HepG2 (cell line): ENCODE results near the gene CRIM1. TPM values are rescaled to one million over a fixed set of nuclear protein-coding genes. Genes with fewer than 3 reads are reported as not detected.
A peak's percentile ranks its signal among the peaks of the same experiment; 100 is the strongest.

Source experiments
- ATAC-seq: fragments of 200-7000 bp; cut with Tn5 transposase; 3 replicates; pipeline ENCODE4 v1.9.1; 2020; ENCODE audit warnings: mild to moderate bottlenecking, moderate library complexity
- BruUV-seq: library from RNA; stranded (reverse); fragments of 400-500 nt; replicated peaks from 2 replicates; lab custom pipeline; 2021; lab: Mats Ljungman, UMichigan
- CTCF ChIA-PET: fragments of 300-600 bp; formaldehyde crosslinking; extraction: SDS; loops from one replicate; lab custom pipeline; 2021; ENCODE audit warnings: low total read pairs, inconsistent platforms, low intra/inter-chr PET ratio; lab: Yijun Ruan, JAX
- POLR2A ChIA-PET: fragments of 350-600 bp; sonication (Branson Sonifier 250); formaldehyde crosslinking; loops from one replicate; lab custom pipeline; 2020; ENCODE audit warnings: antibody characterized with exemption, inconsistent platforms; lab: Yijun Ruan, JAX
- DNase-seq: peaks from one replicate; pipeline ENCODE4 v3.0.0-alpha.2; 2015; ENCODE audit warnings: low spot score
- FAIRE-seq: peaks from 3 replicates; lab custom pipeline; 2011; peaks lifted over from hg19 to GRCh38; lab: Jason Lieb, UNC
- H2AFZ ChIP-seq: one replicate; pipeline ENCODE4 v1.6.1; 2011; ENCODE audit warnings: low read length, inconsistent platforms
- H3K27ac ChIP-seq: fragments of 300-600 bp; 3 replicates; pipeline ENCODE4 v1.8.0; 2011; ENCODE audit warnings: mixed run types, mild to moderate bottlenecking, mixed read lengths, low read length, inconsistent platforms; ENCODE audit not compliant: insufficient read depth; ENCODE audit errors: extremely low read length
- H3K27me3 ChIP-seq, 2 experiments: fragments of 200-600 bp in 1 of 2; 2 replicates in 1 of 2; 3 replicates in 1 of 2; pipeline versions ENCODE4 v1.6.0 to v1.8.0; 2011; ENCODE audit warnings: low read length in 2 of 2, mild to moderate bottlenecking in 2 of 2, moderate library complexity in 2 of 2, inconsistent platforms in 1 of 2; ENCODE audit not compliant: insufficient read depth in 2 of 2, control insufficient read depth in 1 of 2
- H3K36me3 ChIP-seq, 2 experiments: fragments of 200-600 bp in 1 of 2; replicated peaks in 1 of 2; 2 replicates in 1 of 2; 3 replicates in 1 of 2; pipeline versions ENCODE4 v1.5.1 to v1.8.0; 2011; ENCODE audit warnings: low read length in 2 of 2, inconsistent platforms in 1 of 2; ENCODE audit not compliant: insufficient read depth in 2 of 2, control insufficient read depth in 1 of 2
- H3K4me1 ChIP-seq: 2 replicates; pipeline ENCODE4 v1.5.1; 2012; ENCODE audit warnings: low read length, inconsistent platforms; ENCODE audit not compliant: insufficient read depth
- H3K4me2 ChIP-seq: 2 replicates; pipeline ENCODE4 v1.6.0; 2011; ENCODE audit warnings: low read depth, low read length, inconsistent platforms
- H3K4me3 ChIP-seq, 3 experiments: fragments of 200-600 bp in 1 of 3; sonication (generic), shearing (Covaris generic) in 1 of 3; replicated peaks in 1 of 3; 2 replicates each; pipeline ENCODE4 v1.5.1; 2011 to 2016; ENCODE audit warnings: low read length in 3 of 3, inconsistent platforms in 2 of 3, low read depth in 2 of 3, mild to moderate bottlenecking in 2 of 3, control low read depth in 1 of 3, mixed read lengths in 1 of 3; ENCODE audit not compliant: insufficient read depth in 1 of 3
- H3K79me2 ChIP-seq: one replicate; pipeline ENCODE4 v1.6.1; 2011; ENCODE audit warnings: low read length, inconsistent platforms; ENCODE audit not compliant: insufficient read depth
- H3K9ac ChIP-seq: 2 replicates; pipeline ENCODE4 v1.6.0; 2011; ENCODE audit warnings: mild to moderate bottlenecking, low read depth, low read length, inconsistent platforms; ENCODE audit not compliant: insufficient read depth
- H3K9me3 ChIP-seq: 2 replicates; pipeline ENCODE4 v1.5.1; 2012; ENCODE audit warnings: mild to moderate bottlenecking, low read length
- H4K20me1 ChIP-seq: 2 replicates; pipeline ENCODE4 v1.6.0; 2011; ENCODE audit warnings: inconsistent platforms, mild to moderate bottlenecking, low read length, moderate library complexity; ENCODE audit not compliant: insufficient read depth
- BRF2 ChIP-seq: sonication (generic); formaldehyde crosslinking; IDR thresholded peaks from 2 replicates; pipeline ENCODE4 v1.8.1; 2022; ENCODE audit warnings: mild to moderate bottlenecking, missing genetic modification reagents
- CC2D1A ChIP-seq: sonication (generic); formaldehyde crosslinking; IDR thresholded peaks from 2 replicates; pipeline ENCODE4 v1.8.1; 2023; ENCODE audit warnings: mild to moderate bottlenecking, missing genetic modification reagents
- GPN1 ChIP-seq: sonication (generic); formaldehyde crosslinking; IDR thresholded peaks from 2 replicates; pipeline ENCODE4 v1.5.1; 2020; ENCODE audit warnings: missing genetic modification reagents, borderline replicate concordance
- HOXA5 ChIP-seq: sonication (generic); formaldehyde crosslinking; IDR thresholded peaks from 2 replicates; pipeline ENCODE4 v1.4.0; 2020; ENCODE audit warnings: missing genetic modification reagents
- KDM5A ChIP-seq: fragments of 200-600 bp; sonication (generic); IDR thresholded peaks from 2 replicates; pipeline ENCODE4 v1.7.0; 2018; ENCODE audit warnings: antibody characterized with exemption, mild to moderate bottlenecking, low read length, borderline replicate concordance
- KDM5B ChIP-seq: sonication (generic); formaldehyde crosslinking; IDR thresholded peaks from 2 replicates; pipeline ENCODE4 v1.4.0; 2020; ENCODE audit warnings: missing genetic modification reagents, mild to moderate bottlenecking, borderline replicate concordance
- RARG ChIP-seq: sonication (generic); formaldehyde crosslinking; IDR thresholded peaks from 2 replicates; pipeline ENCODE4 v1.4.0; 2020; ENCODE audit warnings: low read depth, mild to moderate bottlenecking, missing genetic modification reagents
- ZBTB14 ChIP-seq: sonication (generic); formaldehyde crosslinking; IDR thresholded peaks from 2 replicates; pipeline ENCODE4 v1.4.0; 2020; ENCODE audit warnings: missing genetic modification reagents
- ZFAT ChIP-seq: sonication (generic); formaldehyde crosslinking; conservative IDR thresholded peaks from 2 replicates; pipeline ENCODE4 v1.8.1; 2023; ENCODE audit warnings: missing genetic modification reagents, inconsistent platforms
- ZFP1 ChIP-seq: IDR thresholded peaks from 2 replicates; pipeline ENCODE4 v1.6.1; 2016
- ZNF343 ChIP-seq: sonication (generic); formaldehyde crosslinking; IDR thresholded peaks from 2 replicates; pipeline ENCODE4 v1.4.0; 2020; ENCODE audit warnings: mild to moderate bottlenecking, missing genetic modification reagents
- WGBS: methylation state at CpG from one replicate; pipeline ENCODE4 v1.1.6; 2017; ENCODE audit warnings: low lambda C conversion rate; 5-methylcytosine and 5-hydroxymethylcytosine counted together
- in situ Hi-C: cut with HindIII; loops from 2 replicates; pipeline ENCODE4 v1.10.0; 2017; ENCODE audit warnings: low pct_unique_long_range_greater_than_20kb; ENCODE audit not compliant: extremely low pct_ligation_motif_present
- intact Hi-C: fragments of 100-400 bp; cut with micrococcal nuclease; formaldehyde crosslinking; loops from one replicate; pipeline ENCODE4 v1.10.0; 2022; ENCODE audit not compliant: unreplicated experiment
- polyA plus RNA-seq, 8 experiments: library from polyadenylated mRNA; depleted of rRNA in 3 of 8; stranded (reverse) in 7 of 8; unstranded in 1 of 8; fragments of >200 nt; fragmentation: Illumina TruSeq in 4 of 8; extraction: Trizol in 4 of 8; gene quantifications; 2 replicates each; pipeline versions ENCODE4 v1.2.1 to v1.2.3, GENCODE V29; 2011 to 2016; ENCODE audit warnings: low read depth in 4 of 8, missing spikeins in 1 of 8, mixed read lengths in 1 of 8; ENCODE audit not compliant: insufficient read depth in 1 of 8
- total RNA-seq, 5 experiments: library from RNA; depleted of rRNA; stranded (reverse); fragments of >200 nt; fragmentation: Illumina TruSeq; extraction: Trizol; gene quantifications; 2 replicates each; pipeline ENCODE4 v1.2.3, GENCODE V29; 2016; ENCODE audit warnings: low read depth in 1 of 5

CRIM1 gene
- total and polyA plus RNA-seq, 2 of the 13 experiments (the other 11 are each of a cell fraction or from before 2014, with no cell fraction given) = 39.1 to 69.9 TPM

GRCh38 chr2:36572054-36572718 lies 216.6 kb downstream of the CRIM1 start (continued):
- no peak for TF ChIP-seq ZBTB14
- TF ChIP-seq ZFP1 = no peak
- no peak for TF ChIP-seq ZNF343 (CRISPR knock-in tag)
- no peak for TF ChIP-seq KDM5A

- ATAC-seq (no peak), FAIRE-seq (no peak), DNase-seq (no peak)
- in situ Hi-C loops (no loop called here), intact Hi-C loops (no loop called here)
- Histone ChIP-seq H3K36me3 (peaks cover 2 to 44% of the 10 kb centered on the region in 2 experiments; a peak in 4 of 5 replicates), H3K4me3 (no peak overlapping the region), H4K20me1 (no peaks in the 10 kb centered on the region), H2AFZ (no peak overlapping the region), H3K9ac (no peak overlapping the region), H3K9me3 (no peaks in the 10 kb centered on the region), H3K79me2 (no peaks in the 10 kb centered on the region), H3K4me1 (no peaks in the 10 kb centered on the region), H3K27ac (no peak overlapping the region), H3K4me2 (no peak overlapping the region), H3K27me3 (no peaks in the 10 kb centered on the region)
- POLR2A ChIA-PET = no interaction called here
- TF ChIP-seq HOXA5 (CRISPR knock-in tag) = no peak
- no peak for TF ChIP-seq ZFAT (CRISPR knock-in tag)
- TF ChIP-seq CC2D1A (CRISPR knock-in tag) = no peak
- no peak for TF ChIP-seq BRF2 (CRISPR knock-in tag)
- no peak for TF ChIP-seq RARG
- TF ChIP-seq GPN1 (CRISPR knock-in tag) = no peak
- no peak for TF ChIP-seq KDM5B (CRISPR knock-in tag)
- TSS peak; percentile 10 for BruUV-seq
- 97% methylated on average over 4 of the region's 4 CpGs for WGBS
- CTCF ChIA-PET = no interaction called here
Measured at GRCh38 chr2:36572719-36573059, 217.1 kb downstream of the CRIM1 start.
